ENCODE results near the gene NOTCH3.

NOTCH3 gene

GRCh38 chr19:15241259-15241910 is 40.6 kb upstream of the NOTCH3 start:
- TF ChIP-seq CTCF (IDR thresholded peaks at IDR 0.05; ENCODE audit: low read length, missing control alignments): no peak
- DNase-seq (ENCODE audit: low read depth): no peak
- H3K4me3 ChIP-seq (replicated peaks; ENCODE audit: low read depth, low read length): no peak overlapping the region

DNA sequence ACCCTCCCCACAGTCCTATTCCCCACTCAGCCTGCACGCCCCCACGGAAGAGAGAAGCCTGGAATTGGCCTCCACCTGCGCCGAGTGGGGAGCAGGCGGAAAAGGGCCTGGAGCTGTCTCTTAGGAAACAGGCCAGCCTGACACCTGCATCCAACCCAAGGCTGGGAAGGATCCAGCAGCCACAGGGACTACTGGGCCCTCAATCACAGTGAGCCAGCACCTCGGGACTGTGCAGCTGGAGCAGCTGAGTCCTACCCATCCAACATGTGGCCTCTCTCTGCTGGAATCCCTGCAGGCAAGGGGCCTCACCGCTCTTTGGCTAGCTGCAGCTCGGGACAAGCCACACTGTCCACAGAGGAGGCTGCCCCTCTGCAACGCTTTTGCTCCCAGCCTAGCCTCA is 39.7 kb upstream of the NOTCH3 start:
- TF ChIP-seq CTCF (IDR thresholded peaks at IDR 0.05; ENCODE audit: low read length, missing control alignments): no peak
- no peak overlapping the region for H3K4me3 ChIP-seq (replicated peaks; ENCODE audit: low read depth, low read length)
- DNase-seq (ENCODE audit: low read depth): no peak

GRCh38 chr19:15239337-15239949 is 38.6 kb upstream of the NOTCH3 start:
- no peak for TF ChIP-seq CTCF (IDR thresholded peaks at IDR 0.05; ENCODE audit: low read length, missing control alignments)
- no peak for DNase-seq (ENCODE audit: low read depth)
- H3K4me3 ChIP-seq (replicated peaks; ENCODE audit: low read depth, low read length): no peak overlapping the region

DNA sequence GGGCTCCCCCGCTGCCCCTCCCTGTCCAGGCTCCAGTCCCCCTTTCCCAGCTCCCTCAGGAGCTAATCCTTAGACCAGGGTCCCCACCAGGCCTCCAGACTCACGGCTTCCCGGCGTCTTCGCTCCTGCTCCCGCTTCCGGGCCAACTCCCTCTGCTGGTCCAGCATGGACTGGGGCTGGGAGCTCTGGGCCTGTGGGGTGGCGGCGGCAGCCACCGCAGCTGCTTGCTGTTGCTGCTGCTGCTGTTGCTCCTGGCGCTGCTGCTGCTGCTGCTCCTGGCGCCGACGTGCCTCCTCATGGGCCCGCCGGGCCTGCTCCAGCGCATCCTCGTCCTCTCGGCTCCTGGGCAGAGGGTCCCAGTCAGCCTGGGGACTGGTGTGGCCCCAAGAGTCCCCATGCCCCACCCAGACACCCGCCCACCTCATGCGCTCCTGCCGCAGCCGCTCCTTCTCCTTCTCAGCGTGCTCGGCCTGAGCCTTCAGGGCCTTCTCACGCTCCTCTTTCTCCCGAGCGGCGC is 37.9 kb upstream of the NOTCH3 start:
- DNase-seq (ENCODE audit: low read depth): no peak
- no peak for TF ChIP-seq CTCF (IDR thresholded peaks at IDR 0.05; ENCODE audit: low read length, missing control alignments)
- no peak overlapping the region for H3K4me3 ChIP-seq (replicated peaks; ENCODE audit: low read depth, low read length)

DNA sequence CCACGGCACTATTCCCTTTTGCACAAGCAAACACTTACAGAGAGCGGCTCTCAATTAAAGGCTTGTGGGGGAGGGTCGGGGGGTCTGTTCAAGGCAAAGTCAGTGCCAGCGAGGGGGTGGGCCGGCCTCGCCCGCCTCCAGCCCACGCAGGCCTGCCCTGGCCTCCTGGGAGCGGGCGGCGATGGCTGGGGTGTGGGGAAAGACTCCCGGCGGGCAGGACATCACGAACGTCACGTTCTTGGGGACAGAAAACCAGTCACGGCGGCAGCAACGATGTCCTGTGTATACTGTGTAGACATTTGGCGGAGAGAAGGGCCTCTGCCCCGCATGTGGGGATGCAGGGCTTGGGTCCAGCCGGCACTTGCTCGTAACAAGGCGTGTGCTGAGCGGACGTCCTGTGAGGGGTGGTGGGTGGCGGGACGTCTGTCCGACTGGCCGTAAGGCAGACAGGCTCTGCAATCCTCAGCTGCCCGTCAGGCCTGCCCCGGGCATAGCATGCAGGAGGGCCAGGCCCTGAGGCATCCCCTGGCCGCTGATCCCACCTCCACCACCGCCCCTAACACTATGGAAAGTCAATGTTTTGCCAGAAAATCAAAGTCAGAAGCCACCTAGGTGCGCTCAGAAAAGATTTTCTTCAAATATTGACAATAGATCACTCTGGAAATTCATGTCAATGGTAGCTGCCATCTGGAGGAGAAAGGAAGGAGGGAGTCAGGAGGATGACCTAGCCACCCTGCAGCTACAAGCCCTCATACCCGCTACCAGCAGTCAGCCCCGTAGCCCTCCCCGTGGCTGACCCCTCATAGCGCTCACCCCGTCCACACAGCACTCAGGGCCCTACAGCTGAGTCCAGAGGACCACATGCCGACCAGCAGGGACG is 37.2 kb upstream of the NOTCH3 start:
- no peak for TF ChIP-seq CTCF (IDR thresholded peaks at IDR 0.05; ENCODE audit: low read length, missing control alignments)
- H3K4me3 ChIP-seq (replicated peaks; ENCODE audit: low read depth, low read length): no peak overlapping the region
- no peak for DNase-seq (ENCODE audit: low read depth)

- no peak for DNase-seq (ENCODE audit: low read depth)
- TF ChIP-seq CTCF (IDR thresholded peaks at IDR 0.05; ENCODE audit: low read length, missing control alignments): no peak
- no peak overlapping the region for H3K4me3 ChIP-seq (replicated peaks; ENCODE audit: low read depth, low read length)
Observed at GRCh38 chr19:15236886-15237285, 36.1 kb upstream of the NOTCH3 start.

Data from fibroblast of pulmonary artery (primary cell).